Measurements from ENCODE around the gene KIF1A. TPM values are rescaled to one million over a fixed set of nuclear protein-coding genes. Genes with fewer than 3 reads are reported as not detected.
"Not testable (repeated sequence)": the region's sequence is repeated elsewhere in the genome, so short reads cannot be mapped to it uniquely, and the experiment has no call there.

KIF1A gene
- total RNA-seq, 1 donor from 2014 or later = 1.2 TPM

DNA sequence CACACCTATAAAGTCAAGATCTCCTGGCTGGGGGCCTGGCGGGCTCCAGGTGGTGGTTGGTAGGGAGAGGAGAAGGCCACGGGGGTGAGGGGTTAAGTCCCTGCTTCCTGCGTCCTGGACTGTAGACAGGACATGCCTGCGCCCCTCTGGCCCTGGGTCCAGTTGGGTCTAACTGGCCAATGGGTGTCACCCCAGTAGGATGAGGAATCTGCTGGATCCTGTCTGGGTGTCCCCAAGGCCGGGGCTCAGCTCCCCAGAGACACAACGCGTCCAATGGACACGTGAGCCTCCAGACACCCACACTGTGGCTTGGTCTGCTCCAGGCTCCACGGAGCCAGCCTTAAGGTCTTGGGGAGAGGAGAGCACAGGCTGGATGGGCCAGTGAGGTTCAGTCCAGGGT is 108.7 kb downstream of the KIF1A start:
- DNase-seq (ENCODE audit: extremely low read depth, low read depth, low spot score) = no peak

DNA sequence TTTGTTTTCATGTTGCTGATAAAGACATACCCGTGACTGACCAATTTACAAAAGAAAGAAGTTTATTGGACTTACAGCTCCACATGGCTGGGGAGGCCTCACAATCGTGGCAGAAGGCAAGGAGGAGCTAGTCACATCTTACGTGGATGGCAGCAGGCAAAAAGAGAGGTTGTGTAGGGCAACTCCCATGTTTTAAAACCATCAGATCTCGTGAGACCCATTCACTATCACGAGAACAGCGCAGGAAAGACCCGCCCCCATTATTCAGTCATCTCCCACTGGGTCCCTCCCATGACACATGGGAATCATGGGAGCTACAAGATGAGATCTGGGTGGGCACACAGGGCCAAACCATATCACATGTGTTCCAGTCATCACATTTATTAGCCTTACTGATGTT is 111.6 kb downstream of the KIF1A start:
- DNase-seq (ENCODE audit: extremely low read depth, low read depth, low spot score) = no peak

DNA sequence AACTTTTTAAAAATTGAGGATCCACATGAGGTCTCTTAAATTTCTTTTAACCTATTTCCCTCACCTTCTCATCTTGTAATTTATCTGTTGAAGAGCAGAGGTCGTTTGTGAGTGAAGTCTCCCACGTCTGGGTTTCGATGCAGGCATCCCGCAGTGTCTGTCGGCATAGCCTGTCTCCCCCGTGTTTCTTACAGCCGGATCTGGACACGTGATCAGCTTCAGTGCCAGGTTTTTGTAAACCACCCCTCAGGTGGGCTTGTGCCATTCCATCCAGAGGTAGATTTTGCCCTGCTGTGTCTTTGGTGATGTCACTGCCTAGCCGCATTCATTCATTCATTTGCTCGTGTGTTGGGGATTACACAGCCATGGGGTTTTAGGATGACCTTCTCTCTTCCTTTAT is 112.2 kb downstream of the KIF1A start:
- no peak for DNase-seq (ENCODE audit: extremely low read depth, low read depth, low spot score)

DNA sequence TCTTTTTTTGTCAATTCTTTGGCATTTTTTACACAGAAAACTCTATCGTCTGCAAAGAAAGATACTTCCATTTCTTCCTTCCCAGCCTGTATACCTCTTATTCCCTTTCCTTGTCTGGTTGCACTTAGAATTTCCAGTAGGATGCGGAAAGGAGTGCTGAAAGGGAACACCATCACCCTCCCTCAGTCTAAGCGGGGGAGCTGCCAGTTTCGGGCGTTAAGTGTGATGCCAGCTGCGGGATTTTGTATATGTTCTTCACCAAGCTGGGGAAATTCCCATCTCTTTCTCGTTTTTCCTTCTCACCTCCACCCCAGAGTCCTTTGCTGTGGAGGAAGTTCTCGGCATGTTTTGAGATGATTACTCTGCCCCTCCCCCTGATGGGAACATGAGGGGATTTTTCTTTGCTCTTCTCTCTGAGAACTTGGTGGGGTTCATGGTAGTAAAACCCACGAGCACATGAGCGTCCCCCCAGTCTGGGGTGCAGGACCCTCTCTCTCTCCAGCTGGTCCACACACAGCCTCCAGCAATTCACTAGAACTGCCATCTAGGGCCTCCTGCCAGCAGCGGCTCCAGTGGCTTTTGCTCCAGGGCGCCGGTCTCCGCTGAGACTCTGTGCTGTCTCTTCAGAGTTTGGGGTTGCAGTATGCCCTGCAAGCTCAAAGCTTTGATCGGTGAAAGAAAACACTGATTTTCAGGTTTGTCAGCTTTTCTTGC is 112.8 kb downstream of the KIF1A start:
- no peak for DNase-seq (ENCODE audit: extremely low read depth, low read depth, low spot score)

DNA sequence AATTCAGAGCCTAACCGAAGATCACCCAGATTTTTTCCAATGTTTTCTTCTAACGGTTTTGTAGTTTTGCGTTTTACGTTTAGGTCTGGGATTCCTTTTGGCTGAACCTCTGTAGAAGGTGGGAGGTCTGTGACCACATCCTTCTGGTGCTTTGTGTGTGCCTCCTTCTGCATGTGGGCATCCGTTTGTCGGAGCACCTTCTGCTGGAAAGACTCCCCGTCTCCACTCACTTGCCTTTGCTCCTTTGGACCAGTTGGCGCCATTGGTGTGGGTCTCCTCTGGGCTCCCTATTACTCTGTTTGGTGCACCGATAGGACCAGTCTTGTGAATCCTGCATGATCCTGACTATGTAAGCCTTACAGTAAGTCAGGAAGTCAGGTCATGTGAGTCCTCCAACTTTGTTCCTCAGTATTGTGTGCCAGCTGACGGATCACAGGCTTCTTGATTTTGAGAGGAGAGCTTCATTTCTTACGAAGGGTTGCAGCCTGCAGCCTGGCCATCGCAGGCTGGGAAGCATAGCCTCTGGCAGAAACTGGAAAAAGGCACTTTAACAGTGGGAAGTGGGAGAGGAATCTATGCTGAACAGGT is 114.7 kb downstream of the KIF1A start:
- no peak for DNase-seq (ENCODE audit: extremely low read depth, low read depth, low spot score)

DNA sequence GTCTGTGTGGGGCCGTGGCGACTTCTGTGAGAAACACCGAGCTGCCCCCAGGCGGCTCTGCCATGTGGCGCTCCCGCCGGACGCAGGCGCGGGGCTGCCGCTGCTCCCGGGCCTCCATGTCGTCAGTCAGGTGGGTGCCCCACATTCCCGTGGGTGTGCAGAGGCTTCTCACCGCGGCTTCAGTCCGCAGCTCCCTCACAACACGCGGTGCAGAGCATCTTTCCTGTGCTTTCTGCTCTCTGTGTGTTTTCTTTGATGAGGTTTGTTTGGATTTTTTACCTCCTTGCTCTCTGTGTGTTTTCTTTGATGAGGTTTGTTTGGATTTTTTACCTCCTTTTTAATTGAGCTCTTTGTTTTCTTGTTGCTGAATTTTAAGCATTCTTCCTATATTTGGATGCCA is 115.4 kb downstream of the KIF1A start:
- no peak for DNase-seq (ENCODE audit: extremely low read depth, low read depth, low spot score)

DNA sequence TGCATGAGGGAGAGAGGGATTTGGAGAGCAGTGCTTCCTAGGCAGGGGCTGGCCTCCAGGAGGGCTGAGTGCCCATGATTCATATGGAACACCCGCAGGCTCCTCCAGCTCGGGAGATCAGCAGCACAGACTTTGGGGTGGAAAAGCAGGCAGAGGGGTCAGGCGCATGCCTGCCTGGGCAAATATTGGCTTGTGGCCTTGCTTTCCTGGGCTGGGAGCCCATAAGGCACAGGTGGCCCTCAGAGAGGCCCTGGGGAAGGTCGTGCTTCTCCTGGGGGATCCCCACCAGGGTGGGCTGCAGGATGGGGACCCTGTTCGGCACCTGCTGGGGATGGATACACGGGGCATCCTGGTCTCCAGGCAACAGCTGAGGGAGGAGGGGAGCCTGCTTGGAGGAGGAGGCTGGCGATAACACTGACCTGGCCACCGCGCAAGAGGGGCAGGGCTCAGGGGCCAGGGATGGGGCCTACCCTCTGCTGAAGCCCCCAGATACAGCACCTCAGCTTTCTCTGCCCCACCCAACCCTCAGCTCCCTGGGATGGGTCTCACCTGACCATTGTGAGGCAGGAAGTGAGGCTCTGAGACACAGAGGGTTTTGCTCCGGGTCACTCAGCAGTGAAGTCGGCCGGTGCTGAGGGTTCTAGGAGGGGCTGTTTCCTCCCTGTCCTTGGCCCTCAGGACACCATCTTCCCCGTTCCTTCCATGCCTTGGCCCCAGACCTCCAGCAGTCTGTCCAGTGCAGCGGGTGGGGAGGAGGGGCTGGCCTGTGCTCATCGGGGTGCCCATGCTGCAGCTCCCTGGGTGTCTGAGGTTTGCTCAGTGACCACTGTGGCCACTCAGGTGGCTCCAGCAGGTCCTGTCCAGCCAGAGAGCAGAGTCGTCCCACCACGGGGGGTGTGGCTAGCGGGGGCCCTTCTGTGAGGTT is 116.3 kb downstream of the KIF1A start:
- no peak for DNase-seq (ENCODE audit: extremely low read depth, low read depth, low spot score)

DNA sequence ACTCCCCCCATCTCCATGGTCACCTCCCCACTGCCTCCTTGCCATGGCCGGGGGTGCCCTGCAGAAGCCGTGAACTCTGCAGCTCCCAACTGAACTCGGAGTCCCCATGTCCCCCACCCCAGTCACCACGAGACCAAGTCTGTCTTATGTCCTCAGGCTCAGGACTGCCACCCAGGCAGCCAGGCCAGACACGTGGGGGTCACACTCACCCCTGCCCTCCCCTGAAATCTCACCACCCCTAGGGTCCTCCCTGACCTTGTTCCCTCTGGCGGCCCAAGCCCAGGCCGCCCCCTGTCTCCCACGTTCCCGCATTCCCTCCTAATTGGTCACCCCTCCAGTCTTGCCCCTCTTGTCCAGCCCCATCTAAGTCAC is 117.4 kb downstream of the KIF1A start:
- DNase-seq (ENCODE audit: extremely low read depth, low read depth, low spot score) = no peak

DNA sequence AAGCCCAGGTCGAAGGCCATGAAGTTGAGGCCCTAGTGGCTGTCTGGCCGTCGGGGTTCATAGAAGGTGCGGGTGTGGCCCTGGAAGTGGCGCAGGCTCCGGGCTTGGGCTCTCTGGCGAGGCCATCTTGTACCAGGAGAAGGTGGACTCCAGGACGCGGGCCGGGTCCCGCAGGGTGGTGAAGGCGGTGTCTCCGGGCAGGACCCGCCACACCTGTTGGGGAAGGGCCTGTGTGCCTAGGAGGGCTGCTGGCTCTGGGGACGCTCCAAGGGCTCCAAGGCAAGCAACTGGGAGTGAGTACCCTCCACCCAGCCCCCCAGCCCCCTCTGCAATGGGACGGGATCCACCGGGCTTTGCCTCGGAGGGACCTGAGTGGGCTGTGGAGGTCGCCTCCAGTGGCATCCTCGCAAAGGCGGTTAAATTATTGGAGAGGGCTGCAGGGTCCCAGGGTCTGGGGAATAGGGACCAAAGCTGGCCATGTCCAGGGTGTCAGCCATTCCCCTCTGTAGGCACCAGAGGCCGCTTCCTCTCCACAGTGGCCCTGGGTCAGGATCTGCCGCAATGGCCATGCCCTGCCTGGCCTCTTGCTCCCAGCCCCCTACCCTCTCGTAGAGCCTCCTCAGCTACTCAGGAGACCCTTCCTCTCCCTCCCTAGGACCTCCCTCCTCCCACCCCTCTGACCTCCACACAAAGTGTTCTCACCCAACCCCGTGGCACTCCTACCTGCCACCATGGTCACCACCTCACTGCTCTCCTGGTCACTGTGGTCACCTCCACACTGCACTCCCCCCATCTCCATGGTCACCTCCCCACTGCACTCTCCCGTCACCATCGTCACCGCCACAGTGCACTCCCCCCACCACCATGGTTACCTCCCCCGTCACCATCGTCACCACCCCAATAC is 118.0 kb downstream of the KIF1A start:
- DNase-seq (ENCODE audit: extremely low read depth, low read depth, low spot score) = no peak

DNA sequence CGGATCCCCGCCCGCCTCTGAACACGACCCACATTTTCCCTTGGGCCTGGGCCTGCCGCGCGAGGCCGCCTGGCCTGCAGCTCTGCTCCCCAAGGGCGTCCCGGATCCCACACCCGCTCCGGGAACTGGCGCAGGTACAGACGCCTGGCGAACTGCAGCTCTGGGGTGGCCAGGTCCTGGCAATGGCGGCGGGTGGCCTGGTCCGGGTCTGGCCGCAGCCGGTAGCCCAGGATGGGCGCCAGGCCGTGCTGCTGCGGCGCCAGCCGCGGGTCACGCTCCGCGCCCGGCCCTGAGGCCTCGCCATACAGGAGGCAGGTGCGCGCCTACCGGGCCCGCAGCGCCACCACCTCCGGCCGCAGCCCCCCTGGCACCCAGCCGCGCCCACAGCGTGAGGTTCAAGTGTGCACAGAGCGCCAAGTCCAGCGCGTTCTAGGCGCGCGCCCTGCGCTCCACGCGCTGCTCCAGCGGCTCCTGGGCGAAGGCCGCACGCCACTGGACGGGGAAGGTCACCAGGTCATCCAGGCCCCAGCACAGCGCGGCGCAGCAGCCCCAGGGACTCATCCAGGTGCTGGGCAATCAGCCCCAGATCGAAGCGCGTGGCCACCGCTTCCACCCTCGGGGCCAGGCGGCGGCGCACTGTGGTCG is 118.8 kb downstream of the KIF1A start:
- DNase-seq (ENCODE audit: extremely low read depth, low read depth, low spot score) = no peak

DNA sequence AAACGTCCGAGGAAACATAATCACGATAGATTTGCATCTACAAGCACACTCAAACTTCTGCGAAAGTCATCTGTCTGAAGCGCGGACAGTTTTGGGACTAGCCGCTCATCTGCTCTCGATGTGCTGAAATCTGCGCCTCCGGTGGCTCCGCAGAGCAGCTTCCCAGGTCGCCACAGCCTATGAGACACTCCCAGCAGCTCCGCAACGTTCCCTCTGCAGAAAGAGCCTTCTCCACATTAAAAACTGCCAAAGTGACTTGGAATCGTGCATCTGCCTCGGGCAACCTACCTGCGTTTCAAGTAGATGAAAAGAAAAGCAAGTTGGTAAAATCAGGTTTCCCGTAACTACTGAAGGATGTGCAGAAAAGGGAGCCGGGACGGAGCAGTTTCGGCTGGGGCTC is 119.4 kb downstream of the KIF1A start:
- DNase-seq (ENCODE audit: extremely low read depth, low read depth, low spot score) = not testable (repeated sequence)

DNA sequence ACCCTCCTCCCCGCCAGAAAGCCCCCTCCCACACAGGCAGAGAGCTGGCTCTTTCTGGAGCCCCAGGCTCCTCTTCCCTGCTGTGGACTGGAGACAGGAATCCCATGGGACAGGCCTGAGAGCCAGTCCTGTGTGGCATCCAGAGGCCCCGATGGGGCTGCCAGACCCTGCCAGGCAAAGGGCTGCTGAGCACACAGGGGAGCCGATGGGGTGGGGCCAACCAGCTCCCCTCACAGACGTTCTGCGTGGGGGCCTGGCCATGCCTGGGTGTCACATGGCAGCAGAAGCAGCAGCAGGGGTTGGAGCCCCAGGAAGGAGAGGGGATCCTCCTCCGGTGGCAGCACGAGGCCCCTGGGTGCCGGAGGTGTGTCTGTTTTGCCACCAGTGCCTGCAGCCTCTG is 120.2 kb downstream of the KIF1A start:
- not testable (repeated sequence) for DNase-seq (ENCODE audit: extremely low read depth, low read depth, low spot score)

DNA sequence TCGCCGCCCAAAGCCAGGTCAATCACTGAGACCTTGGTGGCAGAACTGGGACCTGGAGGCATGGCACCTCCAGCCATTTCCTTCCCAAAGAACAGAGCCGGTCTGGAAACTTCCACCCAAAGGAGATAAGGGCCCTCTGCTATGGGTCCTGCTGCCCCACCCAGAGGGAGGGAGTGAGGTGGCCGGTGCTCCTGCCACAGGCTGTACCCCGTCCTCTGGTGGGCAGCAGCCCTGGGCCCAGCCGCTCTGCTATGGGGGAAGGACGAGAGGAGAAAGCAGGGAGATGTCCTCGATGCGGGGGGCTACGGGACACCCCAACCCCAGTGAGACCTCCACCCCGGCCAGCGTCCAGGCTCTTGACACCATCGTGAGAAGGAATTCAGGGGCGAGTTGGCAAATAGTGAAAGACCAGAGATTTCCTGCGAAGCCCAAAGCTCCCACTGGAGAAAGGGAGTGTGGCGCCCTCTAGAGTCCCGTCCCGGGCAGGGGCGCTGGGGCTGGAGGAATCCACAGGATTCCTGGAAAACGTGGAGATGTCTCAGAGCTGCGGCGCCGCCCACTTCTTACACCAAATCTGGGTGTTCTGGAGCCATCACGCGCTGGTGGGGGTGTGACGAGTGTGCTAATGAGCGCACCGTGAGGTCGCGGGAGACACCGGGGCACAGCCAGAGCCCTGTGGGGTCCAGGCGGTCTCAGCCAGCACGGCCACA is 121.0 kb downstream of the KIF1A start:
- DNase-seq (ENCODE audit: extremely low read depth, low read depth, low spot score) = not testable (repeated sequence)

DNA sequence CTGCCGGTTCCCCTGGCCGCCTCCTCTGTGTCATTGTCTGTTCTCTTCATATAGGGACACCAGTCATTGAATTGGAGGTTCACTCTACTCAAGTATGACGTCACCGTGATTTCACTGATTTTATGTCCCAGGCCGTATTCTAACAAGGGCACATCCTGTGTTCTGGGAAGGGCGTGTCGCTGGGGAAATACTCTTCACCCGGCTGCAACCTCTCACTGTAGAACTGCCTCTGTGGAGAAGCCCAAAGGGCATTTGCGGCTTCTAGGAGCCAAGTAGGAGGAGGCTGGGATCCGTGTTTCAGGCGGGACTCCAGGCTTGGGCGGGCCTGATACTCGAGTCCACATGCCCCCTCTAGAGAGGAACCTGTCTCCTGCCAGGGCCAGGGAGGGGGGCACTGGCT is 123.5 kb downstream of the KIF1A start:
- DNase-seq (ENCODE audit: extremely low read depth, low read depth, low spot score) = not testable (repeated sequence)

DNA sequence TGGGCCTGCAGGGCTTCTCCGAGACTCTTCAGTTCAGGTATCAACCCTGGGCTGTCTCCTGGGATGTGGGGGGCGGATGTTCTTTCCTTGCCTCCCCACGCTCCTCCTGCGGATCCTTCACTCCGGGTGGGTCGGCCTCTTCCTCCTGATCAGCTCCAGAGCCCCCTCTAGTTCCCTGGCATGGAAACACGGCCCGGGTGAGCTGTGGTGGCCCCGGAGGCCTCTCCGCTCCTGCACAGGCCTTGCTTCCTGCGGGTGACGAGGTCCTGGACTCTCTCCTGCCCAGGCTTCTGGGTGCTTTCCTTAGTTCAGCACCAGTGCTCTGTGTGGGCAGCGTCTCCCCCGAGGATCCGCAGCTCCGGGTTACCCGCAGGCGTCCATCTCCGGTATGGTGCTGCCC is 124.4 kb downstream of the KIF1A start:
- DNase-seq (ENCODE audit: extremely low read depth, low read depth, low spot score) = not testable (repeated sequence)

DNA sequence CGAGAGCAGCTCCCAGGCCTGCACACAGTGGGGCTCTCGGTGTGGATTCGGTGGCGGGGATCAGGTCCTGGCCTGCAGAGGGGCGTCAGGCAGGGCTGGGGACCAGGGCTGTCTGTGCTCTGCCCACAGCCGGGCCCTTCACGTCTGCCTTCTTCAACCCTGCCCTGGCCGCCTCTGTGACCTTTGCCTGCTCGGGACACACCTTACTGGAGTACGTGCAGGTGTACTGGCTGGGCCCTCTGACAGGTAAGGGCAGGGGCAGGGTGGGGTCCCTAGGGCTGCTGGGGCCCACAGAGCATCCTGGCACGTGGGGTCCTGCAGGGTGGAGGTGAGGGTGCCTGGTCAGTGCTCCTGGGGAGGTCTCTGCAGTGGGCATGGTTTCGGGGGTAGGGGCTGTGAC is 125.7 kb downstream of the KIF1A start:
- DNase-seq (ENCODE audit: extremely low read depth, low read depth, low spot score) = not testable (repeated sequence)

DNA sequence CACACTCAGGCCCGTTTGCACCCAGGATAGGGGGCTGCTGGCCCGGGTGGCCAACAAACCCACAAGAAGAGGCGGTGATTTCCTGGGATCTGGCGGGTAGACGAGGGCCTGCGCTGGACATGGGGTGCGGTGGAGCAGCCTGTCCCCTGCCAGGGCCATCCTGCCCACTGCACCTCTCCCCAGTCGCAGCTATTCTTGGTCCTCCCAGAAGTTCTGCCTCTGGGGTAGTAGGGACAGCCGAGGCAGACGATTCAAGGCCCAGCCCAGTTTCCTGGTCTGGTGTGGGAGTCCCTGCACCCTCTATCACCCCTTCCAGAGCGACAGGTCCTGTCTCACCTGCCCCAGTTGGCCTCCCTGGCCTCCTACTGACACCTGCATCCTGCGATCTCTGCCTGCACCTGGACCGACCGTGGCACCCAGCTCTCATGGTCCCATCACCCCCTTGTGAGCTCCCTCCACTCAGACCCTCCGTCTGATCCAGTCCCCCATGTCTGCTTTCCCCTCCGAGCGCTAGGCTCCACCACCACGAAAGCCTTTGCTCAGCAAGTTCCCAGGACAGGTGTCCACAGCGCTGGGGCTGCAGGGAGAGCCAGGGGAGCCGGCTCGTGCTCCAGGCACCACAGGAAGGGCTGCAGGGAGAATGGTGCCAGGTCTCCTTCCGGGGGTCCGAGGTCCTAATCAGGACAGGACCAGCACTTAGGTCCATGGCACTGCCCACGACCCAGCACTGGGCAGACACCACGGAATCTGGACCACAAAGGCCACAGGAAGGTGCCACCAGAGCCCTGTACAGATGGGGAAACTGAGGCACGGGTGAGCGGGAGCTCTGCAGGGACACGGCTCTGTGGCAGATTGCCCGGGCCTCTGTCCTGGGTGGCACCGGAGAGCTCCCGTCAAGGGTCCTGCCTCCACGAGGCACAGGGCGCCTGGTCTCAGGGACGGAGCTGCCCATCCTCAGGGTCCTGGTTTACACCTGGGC is 127.1 kb downstream of the KIF1A start:
- not testable (repeated sequence) for DNase-seq (ENCODE audit: extremely low read depth, low read depth, low spot score)

All from glomerular endothelial cell (primary cell).